GM21737 (cell line): ENCODE results near the gene SEMA4D.
A peak's percentile ranks its signal among the peaks of the same experiment; 100 is the strongest.

ENCODE experiments used
- ATAC-seq: cut with Tn5 transposase; IDR thresholded peaks from one replicate; pipeline ENCODE4 v1.9.1; 2021; ENCODE audit warnings: mild to moderate bottlenecking, moderate library complexity; ENCODE audit not compliant: unreplicated experiment

The SEMA4D gene

DNA sequence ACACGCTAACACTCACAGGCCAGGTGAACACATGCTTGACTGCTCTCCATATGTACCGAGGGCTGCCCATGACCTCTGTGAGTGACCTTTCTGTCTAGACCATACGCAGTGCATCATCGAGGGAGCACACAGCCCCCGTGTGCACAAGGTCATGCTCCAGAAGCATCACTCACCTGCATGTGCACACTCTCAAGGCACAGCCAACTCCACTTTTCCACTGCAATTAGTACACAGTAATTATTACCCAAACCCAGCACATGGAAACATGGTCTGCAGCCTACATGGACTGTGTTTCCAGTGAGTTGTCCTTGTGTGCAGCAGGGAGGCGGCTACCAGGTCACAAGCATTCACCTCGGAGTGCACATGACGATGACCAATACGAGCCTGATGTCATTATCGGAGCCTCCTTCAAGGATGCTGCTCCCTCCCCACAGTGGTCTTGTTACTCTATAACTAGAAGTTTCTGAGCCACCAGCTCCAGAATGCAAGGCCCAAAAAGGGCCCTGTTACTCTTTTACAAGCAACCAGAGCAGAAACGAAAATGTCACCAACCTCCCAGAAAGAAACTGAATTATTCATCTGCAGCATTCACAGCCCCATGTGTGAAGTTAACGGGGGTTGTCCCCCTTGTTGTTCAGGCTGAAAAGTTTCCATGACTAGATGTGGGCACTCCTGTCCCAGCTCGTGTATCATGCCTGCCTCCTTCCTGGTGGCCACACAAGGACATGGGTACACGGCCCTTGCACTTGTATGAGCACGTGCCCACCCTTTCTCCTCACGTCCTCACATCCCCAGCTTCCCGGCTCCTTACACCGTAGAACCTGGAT lies 31.2 kb downstream of the SEMA4D start:
- peak; percentile 67 for ATAC-seq

DNA sequence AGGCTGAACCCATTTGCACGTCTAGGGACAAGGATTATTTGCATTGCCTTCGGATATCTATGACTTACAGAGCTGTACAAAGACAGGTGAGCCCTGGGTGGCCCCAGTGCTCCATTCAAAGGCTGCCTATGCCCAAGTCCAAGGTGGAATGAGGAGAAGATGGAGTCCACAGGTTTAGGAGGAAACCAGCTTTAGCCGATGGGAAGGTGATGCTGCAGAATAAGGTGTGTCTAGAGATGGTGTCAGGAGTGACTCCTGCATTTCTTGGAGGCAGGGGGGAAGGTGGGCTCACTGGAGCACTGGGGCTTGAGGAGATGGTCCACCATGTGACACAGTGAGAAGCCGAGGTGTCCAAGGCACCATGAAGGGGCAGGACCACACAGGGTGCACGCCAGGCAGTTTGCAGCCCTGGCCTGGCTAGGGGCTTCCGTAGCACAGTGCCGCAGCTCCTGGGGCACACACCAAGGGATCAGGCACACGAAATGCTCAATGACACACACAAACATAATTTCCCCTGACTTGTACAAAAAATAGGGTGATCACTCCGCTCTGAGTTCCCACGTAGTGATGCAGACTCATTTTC lies 32.1 kb downstream of the SEMA4D start:
- no peak for ATAC-seq

DNA sequence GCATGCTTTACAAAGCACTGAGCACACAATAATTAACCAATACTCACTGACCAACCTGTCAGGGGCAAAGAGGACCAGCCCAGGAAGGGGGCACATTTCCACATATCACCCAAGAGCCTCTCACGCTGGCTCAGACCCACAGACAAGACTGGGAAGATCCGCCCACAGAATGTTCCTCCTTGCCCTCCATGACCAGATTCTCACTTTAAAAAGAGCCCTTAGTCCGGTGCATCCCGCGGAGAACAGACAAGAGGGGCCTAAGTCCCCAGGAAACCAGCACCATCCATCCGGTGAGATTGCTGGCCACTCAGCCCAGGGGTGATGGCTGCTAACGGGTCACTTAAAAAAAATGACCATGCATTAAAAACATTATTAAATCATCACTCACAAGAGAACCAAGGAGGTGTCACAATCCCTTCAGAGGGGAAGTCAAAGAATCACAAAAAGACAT lies 32.9 kb downstream of the SEMA4D start:
- ATAC-seq, result no peak

DNA sequence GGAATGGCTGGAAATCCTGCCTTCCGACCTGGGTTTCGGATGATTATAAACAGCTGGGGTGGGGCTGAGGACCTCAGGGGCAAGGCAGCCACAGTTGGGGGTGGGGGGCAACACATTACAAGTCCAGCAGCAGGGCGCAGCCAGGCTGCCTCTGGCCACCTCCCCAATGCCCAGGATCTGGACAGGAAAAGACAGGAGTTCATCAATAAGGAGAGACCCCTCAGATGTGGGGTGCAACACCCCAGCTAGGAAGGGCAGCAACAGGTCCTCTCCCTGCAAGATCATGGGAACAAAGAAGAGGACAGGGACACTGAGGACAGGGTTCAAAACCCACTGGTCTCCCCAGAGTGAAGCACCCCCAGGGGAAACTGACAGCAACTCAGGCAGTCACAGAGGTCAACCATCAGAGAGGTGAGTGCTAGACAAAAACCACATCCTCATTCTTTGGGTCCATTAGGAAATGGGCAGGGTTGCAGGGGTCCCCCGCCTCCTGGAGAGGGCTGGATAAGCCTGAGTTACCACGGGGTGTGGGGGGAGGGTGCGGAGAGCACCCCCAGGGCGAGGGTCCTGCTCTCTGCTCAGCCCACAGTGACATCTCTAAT lies 33.5 kb downstream of the SEMA4D start:
- peak; percentile 38 for ATAC-seq

DNA sequence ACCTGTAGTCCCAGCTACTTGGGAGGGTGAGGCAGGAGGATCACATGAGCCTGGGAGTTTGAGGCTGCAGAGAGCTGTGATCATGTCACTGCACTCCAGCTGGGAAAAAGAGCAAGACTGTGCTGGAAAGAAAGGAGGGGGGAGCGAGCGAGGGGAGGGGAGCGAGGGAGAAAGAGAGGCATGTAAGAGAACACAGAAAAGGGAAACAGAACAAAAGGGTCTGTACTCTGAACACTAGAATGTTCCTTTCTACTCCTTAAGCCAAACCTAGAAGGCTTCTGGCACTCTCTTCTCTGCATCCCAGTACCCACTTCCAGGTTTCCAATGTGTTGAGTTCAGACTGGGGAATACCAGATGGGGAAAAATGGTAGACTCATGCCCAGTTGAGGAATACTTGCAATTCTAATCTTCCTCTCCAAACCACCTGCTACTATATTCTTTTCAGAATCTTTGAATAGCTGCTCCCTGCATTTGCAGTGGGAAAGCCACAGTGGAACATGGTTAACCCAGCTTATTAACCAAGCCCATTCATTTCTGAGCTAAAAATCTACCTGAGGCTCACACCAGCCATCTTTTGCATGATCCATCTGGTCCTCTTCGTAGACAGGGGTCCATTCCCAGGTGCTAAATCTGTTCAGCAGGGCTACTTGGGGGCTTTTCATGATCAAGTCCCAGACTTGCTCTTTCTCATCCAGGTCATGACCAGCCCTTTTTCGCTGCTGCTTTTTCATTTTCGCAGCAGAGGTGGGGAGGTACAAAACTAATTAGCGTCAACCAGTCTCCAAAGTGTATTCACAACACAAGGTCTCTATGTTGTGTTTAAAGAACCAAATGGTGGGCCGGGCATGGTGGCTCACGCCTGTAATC lies 34.9 kb downstream of the SEMA4D start:
- ATAC-seq, result no peak

DNA sequence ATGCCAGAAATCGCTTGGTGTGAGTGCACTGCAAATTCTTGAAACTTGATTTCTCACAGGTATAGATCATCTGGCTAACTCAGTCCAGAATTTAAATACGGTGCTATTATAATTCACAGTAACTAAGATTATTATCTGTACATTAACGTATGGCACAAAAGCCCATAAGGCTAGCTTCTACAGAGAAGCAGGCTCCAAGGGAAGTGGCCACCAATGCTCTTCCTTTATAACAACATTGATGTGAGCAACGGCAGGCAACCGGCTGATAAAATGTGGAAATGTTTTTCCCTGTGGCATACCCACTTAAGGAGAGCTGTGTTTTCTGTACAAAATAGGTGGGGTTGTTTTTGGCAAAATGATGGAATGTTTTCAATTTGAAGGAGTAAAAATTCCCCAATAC lies 35.7 kb downstream of the SEMA4D start:
- ATAC-seq, result no peak

DNA sequence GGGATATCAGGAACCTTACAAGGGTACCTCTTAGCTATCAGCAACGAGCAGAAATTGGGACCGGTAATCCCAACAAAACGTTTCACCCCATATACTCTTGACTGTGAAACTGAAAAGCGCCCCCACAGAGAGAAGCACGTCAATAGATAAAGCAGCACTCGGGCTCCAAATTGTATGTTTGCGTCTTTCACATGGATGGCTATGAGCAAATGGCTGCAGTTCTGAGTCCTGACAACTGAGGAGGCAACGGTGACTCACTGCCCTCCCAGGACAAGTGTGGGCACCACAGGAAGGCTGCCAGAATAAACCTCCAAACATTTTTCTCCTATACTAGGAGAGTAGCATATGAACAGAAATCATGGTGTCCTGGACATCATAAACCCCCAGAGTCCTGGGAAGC lies 36.6 kb downstream of the SEMA4D start:
- no peak for ATAC-seq

DNA sequence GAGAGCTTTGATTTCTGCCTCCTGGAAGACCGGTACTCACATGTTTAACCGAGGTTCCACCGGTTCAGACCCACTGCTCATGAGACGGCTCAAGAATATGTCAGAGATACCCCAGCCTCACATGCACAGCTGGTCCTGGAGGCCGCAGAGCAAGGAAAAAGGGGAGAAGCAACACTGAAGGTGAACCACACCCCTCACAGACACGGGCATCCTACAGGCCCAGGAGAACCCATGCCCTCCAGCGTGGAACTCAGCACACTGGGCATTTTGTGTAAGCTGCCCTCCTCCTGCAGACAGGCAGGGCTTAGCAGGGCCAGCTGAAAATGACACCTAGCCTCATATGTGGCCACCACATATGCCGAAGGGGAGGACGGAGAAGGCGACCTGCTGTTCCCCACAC lies 37.4 kb downstream of the SEMA4D start:
- ATAC-seq, result no peak

DNA sequence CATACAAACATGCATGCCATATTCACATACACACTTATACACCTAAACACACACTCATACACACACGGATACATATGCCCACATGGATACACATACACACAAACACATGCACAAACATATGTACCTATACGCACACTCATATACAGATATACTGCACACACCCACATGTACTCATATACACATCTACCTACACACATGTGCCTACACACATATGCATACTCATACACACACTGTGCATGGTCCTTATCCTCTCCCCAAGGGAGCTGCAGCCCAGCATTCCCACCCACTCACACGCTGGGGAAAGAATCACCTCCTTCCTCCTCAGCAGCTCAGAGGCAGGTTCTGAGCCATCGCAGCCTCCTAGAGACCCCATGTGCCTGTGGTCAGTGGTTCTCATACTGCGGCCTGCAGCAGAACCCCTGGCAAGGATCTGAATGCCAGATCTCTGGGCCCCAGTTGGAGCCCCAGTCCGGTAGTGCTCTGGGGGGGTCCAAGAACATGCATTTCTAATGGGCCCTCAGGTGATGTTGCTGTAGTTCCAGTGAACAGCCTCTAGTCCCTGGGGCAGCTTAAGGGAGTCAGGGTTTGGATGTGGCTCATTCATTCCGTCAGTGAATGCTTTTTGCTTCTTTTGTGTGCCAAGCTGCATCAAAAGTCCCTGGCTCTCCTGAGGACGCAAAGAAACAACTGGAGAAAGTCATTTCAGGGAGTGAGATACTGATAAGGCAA lies 39.0 kb downstream of the SEMA4D start:
- ATAC-seq, result no peak

DNA sequence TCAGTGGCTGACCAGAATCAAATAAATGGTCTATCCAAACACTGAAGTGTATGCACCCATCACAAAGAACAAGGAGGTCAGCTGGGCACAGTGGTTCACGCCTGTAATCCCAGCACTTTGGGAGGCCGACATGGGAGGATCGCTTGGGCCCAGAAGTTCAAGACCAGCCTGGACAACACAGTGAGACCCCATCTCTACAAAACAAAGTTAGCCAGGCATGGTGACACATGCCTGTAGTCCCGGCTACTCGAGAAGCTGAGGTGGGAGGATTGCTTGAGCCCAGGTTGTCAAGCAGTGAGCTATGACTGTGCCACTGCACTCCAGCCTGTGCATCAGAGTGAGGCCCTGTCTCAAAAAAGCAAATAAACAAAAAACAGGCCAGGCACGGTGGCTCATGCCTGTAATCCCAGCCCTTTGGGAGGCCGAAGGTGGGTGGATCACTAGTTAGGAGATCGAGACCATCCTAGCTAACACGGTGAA lies 40.5 kb downstream of the SEMA4D start:
- no peak for ATAC-seq

DNA sequence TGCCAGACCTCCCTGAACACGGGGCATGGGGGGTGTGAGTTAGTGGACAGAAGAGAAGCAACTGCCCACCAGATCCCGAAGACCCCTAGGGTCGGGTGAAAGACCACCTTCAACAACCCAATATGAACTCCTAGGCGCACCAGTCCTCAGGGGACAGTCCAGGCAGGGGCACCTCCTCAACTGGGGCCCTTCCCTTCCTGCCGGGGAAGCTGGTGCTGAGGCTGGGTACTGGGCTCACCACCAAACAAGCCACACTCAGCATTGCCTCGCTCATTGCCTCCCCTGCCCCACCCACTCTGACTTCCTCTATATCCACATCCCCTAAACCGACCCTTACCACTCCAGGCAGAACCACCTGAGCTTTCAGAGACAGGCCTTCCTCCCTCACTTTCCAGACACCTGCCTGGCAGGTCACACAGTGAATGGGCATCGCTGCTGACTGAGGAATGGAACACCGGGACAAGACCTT lies 42.5 kb downstream of the SEMA4D start:
- no peak for ATAC-seq

DNA sequence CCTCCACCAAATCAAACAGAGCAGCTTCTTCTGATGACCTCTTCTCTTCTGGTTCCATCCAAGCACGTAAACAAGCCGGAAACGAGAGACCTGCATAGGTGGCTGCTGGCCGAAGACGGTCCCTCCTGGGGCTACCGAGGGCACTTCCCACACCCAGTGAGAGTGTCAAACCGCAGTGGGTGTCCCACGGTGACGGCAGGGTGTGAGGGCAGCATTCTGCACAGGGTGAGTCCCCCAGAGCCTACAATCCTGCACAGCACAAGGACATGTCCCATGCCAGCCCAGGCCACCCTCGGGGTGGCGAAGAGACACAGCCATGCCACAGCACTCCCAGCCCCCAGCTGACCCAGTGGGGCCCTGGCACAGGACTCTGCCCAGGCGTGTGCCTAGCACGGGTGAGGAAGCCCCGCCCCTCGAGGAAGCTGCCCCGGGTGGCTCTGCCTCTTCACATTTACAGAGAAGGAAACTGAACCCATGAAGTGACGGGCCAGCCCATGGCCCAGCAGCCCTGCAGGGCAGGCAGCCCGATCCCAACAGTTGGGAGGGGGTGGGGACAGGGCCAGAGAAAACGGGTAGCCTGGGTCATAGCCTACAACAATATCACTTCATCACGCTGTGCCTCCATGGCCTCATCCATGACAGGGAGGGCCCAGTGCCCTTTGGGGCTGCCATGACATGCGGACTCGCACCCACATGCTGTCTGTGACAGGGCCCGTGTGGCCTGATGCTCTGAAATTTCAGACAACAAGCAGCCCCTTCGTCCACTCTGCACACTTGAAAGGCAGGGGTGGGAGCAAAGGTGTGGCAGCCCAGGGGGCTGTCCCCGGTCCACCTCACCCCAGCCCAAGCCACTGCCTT lies 43.2 kb downstream of the SEMA4D start:
- ATAC-seq, result no peak

DNA sequence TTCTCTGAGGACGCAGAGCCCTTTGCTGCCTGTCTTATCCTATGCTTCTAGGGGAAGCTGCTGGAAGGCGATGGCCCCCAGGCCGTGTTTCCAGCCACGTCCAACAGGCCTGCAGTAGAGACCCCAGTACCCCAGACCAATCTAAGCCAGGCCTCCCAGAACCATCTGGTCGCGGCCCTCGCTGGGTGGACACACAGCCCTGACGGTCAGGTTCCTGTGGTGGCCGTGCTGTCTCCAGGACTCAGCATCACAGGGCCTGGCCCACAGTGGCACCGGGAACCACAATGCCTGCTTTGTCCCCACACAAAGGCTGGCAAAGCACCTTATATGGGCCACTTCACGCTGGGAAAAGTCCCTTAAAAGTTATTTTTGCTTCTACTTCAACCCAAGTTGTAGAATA lies 44.5 kb downstream of the SEMA4D start:
- ATAC-seq, result no peak

DNA sequence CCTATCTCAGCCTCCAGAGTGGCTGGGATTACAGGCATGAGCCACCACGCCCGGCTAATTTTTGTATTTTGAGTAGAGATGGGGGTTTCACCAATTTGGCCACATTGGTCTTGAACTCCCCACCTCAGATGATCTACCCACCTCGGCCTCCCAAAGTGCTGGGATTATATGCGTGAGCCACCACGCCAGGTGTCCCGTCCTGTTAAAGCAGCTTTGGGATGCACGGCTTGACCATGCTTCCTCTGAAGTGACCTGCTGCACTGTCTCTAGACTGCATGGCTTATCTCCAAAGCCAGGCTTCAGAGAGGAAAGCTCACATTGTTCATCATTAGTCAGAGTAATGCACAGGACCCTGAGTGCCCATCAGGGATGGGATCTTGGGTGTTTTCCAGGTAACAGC lies 45.4 kb downstream of the SEMA4D start:
- ATAC-seq, result no peak

DNA sequence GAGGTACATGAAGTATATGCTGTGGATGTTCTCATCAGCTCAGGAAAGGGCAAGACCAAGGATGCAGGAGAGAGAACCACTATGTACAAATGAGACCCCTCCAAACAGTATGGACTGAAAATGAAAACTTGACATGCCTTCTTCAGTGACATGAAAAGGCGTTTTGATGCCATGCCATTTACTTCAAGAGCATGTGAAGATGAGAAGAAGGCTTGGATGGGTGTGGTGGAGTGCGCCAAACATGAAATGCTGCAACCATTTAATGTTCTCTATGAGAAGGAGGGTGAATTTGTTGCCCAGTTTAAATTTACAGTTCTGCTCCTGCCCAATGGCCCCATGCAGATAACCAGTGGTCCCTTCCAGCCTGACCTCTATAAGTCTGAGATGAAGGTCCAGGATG lies 47.7 kb downstream of the SEMA4D start:
- no peak for ATAC-seq

DNA sequence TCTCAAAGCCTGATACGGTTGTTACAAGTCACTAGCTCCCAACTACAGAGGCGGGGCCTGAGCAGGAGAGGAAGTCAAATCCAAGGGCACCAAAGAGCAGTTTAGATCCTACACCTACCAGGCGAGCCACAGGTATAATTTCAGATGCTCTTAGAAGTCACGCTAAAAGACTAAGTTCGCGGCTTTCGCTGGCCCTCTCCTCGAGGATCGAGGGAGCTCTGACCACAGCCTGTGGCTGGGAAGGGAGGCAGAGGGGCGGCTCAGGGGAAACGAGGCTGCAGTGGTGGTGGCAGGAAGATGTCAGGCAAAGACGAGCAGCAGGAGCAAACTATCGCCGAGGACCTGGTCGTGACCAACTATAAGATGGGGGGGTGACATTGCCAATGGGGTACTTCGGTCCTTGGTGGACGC lies 48.6 kb downstream of the SEMA4D start:
- ATAC-seq, result no peak

DNA sequence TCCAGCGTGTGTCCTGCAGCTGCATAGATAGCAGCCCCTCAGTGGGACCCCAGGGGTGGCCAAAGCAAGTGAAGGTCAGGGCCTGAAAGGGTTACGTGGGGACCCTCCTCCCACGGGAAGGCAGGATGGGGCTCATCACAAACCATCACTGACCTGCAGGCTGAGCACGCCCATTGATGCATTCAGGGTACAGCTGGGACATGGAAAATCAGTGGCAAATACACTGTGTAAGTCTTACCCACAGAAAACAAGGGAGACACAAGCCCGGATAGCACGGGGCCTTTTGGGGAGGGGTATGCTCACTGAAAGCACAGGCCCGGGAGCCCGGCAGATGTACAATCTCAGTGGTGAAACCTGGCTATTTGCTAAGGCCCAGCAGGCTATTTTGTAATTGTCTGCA lies 49.1 kb downstream of the SEMA4D start:
- no peak for ATAC-seq

DNA sequence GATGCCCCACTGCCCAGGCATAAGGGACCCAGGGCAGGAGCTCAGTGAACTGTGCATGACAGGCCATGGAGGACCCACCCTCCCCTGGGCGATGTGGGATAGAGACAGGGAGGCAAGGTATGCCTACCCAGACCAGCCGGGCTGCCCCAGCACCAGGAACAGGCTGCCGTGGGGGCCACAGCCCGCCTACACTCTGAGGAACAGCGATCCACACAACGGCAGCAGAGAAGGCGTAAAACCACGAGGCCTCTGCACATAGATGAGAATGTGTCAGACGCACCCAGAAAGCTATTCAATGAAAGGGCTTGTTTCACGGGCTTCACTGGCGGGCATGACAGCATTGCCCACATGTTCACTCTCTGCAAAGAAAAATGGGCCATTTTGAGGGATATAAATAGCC lies 49.5 kb downstream of the SEMA4D start:
- no peak for ATAC-seq

DNA sequence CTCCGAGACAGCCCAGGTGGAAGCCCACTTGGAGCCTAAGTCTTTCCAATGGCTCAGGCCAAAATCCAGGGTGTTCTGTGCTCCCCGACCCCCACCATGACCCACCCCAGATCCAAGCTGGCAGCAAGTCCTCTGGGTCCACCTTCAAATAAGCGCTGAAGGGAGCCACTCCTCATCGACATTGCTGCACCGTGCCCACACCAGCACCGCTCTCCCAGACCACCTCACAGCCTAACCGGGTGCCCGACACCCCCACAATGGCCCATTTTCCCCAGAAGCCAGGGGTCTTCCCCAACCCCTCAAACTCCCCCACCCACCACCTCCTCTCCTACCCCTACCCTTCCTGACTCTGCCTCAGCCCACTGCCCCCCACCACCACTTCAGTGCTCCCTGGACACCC lies 50.5 kb downstream of the SEMA4D start:
- no peak for ATAC-seq

DNA sequence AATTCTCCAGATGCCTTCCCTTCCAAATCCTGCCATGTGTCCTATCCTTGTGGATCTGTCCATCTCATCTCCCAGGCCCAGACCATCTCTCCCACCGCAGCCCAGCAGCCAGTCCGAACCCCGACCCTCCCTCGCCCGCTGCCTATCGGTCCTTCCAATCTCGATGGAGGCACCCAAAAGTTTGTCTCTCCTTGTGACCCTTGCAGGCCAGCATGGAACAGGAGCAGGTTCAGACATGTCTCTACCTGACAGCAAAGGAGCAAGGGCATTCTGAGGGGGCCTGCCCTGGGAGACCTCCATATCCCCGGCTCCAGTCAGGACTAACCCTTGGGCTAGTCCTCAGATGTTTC lies 51.0 kb downstream of the SEMA4D start:
- no peak for ATAC-seq
